KMS-11 (cell line): ENCODE measurements around the gene HTRA3.

Experiments
- H2AFZ ChIP-seq: fragments of 200-600 bp; sonication (generic); 2 replicates; pipeline ENCODE4 v1.6.1; 2016; ENCODE audit warnings: antibody characterized with exemption, mixed run types, low read depth
- H3K27ac ChIP-seq: fragments of 200-600 bp; sonication (generic); 2 replicates; pipeline ENCODE4 v1.6.1; 2016; ENCODE audit warnings: mild to moderate bottlenecking, mixed run types
- H3K27me3 ChIP-seq: fragments of 200-600 bp; sonication (generic); 2 replicates; pipeline ENCODE4 v1.6.1; 2017; ENCODE audit warnings: mild to moderate bottlenecking, low read depth, mixed run types, moderate library complexity; ENCODE audit not compliant: insufficient read depth
- H3K36me3 ChIP-seq: fragments of 200-600 bp; sonication (generic); 2 replicates; pipeline ENCODE4 v1.6.1; 2017; ENCODE audit warnings: mild to moderate bottlenecking, mixed run types; ENCODE audit not compliant: insufficient read depth
- H3K4me1 ChIP-seq: fragments of 200-600 bp; sonication (generic); 2 replicates; pipeline ENCODE4 v1.6.1; 2016; ENCODE audit warnings: mild to moderate bottlenecking, low read depth, mixed run types; ENCODE audit not compliant: poor library complexity, severe bottlenecking
- H3K4me2 ChIP-seq: fragments of 200-600 bp; sonication (generic); 2 replicates; pipeline ENCODE4 v1.7.0; 2016; ENCODE audit warnings: mild to moderate bottlenecking, mixed run types
- H3K4me3 ChIP-seq: fragments of 200-600 bp; sonication (generic); IDR thresholded peaks from 2 replicates; pipeline ENCODE4 v1.6.1; 2017; ENCODE audit warnings: low read depth, low read length, mixed read lengths; ENCODE audit not compliant: insufficient read depth
- H3K79me2 ChIP-seq: fragments of 200-600 bp; sonication (generic); 2 replicates; pipeline ENCODE4 v1.6.1; 2016; ENCODE audit warnings: low read depth, mixed run types; ENCODE audit not compliant: insufficient read depth
- H3K9ac ChIP-seq: fragments of 200-600 bp; sonication (generic); 2 replicates; pipeline ENCODE4 v1.6.1; 2016; ENCODE audit warnings: mild to moderate bottlenecking, mixed run types
- H4K20me1 ChIP-seq: fragments of 200-600 bp; sonication (generic); 2 replicates; pipeline ENCODE4 v1.6.1; 2016; ENCODE audit warnings: mild to moderate bottlenecking, mixed run types; ENCODE audit not compliant: insufficient read depth
- CTCF ChIP-seq: fragments of 200-600 bp; sonication (generic); conservative IDR thresholded peaks from 2 replicates; pipeline ENCODE4 v1.6.1; 2017; ENCODE audit warnings: low read depth, mild to moderate bottlenecking, antibody characterized with exemption, low read length, moderate library complexity, mixed read lengths

HTRA3 gene

GRCh38 chr4:8244931-8245460, 24.6 kb upstream of the HTRA3 start:
- Histone ChIP-seq H3K27me3 (no peaks in the 10 kb centered on the region), H3K27ac (no peak overlapping the region), H3K9ac (no peak overlapping the region), H3K36me3 (no peaks in the 10 kb centered on the region), H3K4me3 (no peak overlapping the region), H2AFZ (no peak overlapping the region), H4K20me1 (no peaks in the 10 kb centered on the region), H3K4me2 (no peak overlapping the region), H3K79me2 (no peaks in the 10 kb centered on the region), H3K4me1 (no peaks in the 10 kb centered on the region)
- no peak for TF ChIP-seq CTCF

- no peak overlapping the region for H3K9ac ChIP-seq
- H3K36me3 ChIP-seq = no peaks in the 10 kb centered on the region
- no peak overlapping the region for H3K4me3 ChIP-seq
- H2AFZ ChIP-seq = no peak overlapping the region
- no peak overlapping the region for H3K27ac ChIP-seq
- TF ChIP-seq CTCF = no peak
- no peaks in the 10 kb centered on the region for H3K79me2 ChIP-seq
- H3K27me3 ChIP-seq = no peaks in the 10 kb centered on the region
- H3K4me1 ChIP-seq = no peaks in the 10 kb centered on the region
- H4K20me1 ChIP-seq = no peaks in the 10 kb centered on the region
- H3K4me2 ChIP-seq = no peak overlapping the region
These were observed 23.4 kb upstream of the HTRA3 start for GRCh38 chr4:8245884-8246833.

GRCh38 chr4:8247047-8247930, 22.3 kb upstream of the HTRA3 start:
- Histone ChIP-seq H3K79me2 (no peaks in the 10 kb centered on the region), H3K9ac (no peak overlapping the region), H2AFZ (no peak overlapping the region), H3K27me3 (no peaks in the 10 kb centered on the region), H3K36me3 (no peaks in the 10 kb centered on the region), H3K4me1 (no peaks in the 10 kb centered on the region), H3K4me3 (no peak overlapping the region), H4K20me1 (no peaks in the 10 kb centered on the region), H3K4me2 (no peak overlapping the region), H3K27ac (no peak overlapping the region)
- TF ChIP-seq CTCF = no peak

GRCh38 chr4:8248091-8248490, 21.5 kb upstream of the HTRA3 start:
- H3K27me3 ChIP-seq = no peaks in the 10 kb centered on the region
- no peak overlapping the region for H3K4me2 ChIP-seq

More at GRCh38 chr4:8248091-8248490, 21.5 kb upstream of the HTRA3 start:
- H3K9ac ChIP-seq = no peak overlapping the region
- TF ChIP-seq CTCF = no peak
- no peak overlapping the region for H2AFZ ChIP-seq
- H3K36me3 ChIP-seq = no peaks in the 10 kb centered on the region
- H4K20me1 ChIP-seq = no peaks in the 10 kb centered on the region
- no peak overlapping the region for H3K27ac ChIP-seq
- H3K4me1 ChIP-seq = no peaks in the 10 kb centered on the region
- no peaks in the 10 kb centered on the region for H3K79me2 ChIP-seq
- H3K4me3 ChIP-seq = no peak overlapping the region
